Calu3 (cell line): ENCODE measurements around the gene PRF1. TPM values are rescaled to one million over a fixed set of nuclear protein-coding genes. Genes with fewer than 3 reads are reported as not detected.
A peak's percentile ranks its signal among the peaks of the same experiment; 100 is the strongest.

Experiments
- BruUV-seq: library from RNA; stranded (reverse); fragments of 400-500 nt; replicated peaks from 2 replicates; lab custom pipeline; 2021; lab: Mats Ljungman, UMichigan
- CTCF ChIA-PET: fragments of 300-600 bp; sonication (Branson Sonifier 250); formaldehyde crosslinking; loops from one replicate; lab custom pipeline; 2022; ENCODE audit warnings: antibody characterized with exemption; lab: Charles Lee
- DNase-seq: peaks from one replicate; pipeline ENCODE4 v3.0.0; 2022
- H3K27ac Mint-ChIP-seq: one replicate; pipeline ENCODE4 v1.8.0; 2022; ENCODE audit warnings: mixed read lengths; ENCODE audit not compliant: unreplicated experiment
- H3K27me3 Mint-ChIP-seq: one replicate; pipeline ENCODE4 v1.8.0; 2022; ENCODE audit warnings: mixed read lengths; ENCODE audit not compliant: unreplicated experiment
- H3K36me3 Mint-ChIP-seq: one replicate; pipeline ENCODE4 v1.8.0; 2022; ENCODE audit warnings: mild to moderate bottlenecking, moderate library complexity, mixed read lengths; ENCODE audit not compliant: insufficient read depth, unreplicated experiment
- H3K4me1 Mint-ChIP-seq: one replicate; pipeline ENCODE4 v1.8.0; 2022; ENCODE audit warnings: mild to moderate bottlenecking, low read depth, mixed read lengths; ENCODE audit not compliant: unreplicated experiment
- H3K4me3 Mint-ChIP-seq: one replicate; pipeline ENCODE4 v1.8.0; 2022; ENCODE audit warnings: mild to moderate bottlenecking, low read depth, moderate library complexity, mixed read lengths; ENCODE audit not compliant: unreplicated experiment
- H3K9me3 Mint-ChIP-seq: one replicate; pipeline ENCODE4 v1.8.0; 2022; ENCODE audit warnings: low read depth, mixed read lengths; ENCODE audit not compliant: unreplicated experiment
- intact Hi-C: fragments of 100-400 bp; cut with micrococcal nuclease; formaldehyde crosslinking; loops from one replicate; pipeline ENCODE4 v1.10.0; 2022; ENCODE audit not compliant: unreplicated experiment
- total RNA-seq: library from RNA; stranded (reverse); gene quantifications from 2 replicates; pipeline ENCODE4 v1.2.3, GENCODE V29; 2022
- TF ChIP-seq, protein P1 (sequence below): fragments of 200-600 bp; IDR thresholded peaks from one replicate; pipeline ENCODE4 v1.8.0; 2022; ENCODE audit warnings: antibody characterized with exemption; ENCODE audit not compliant: unreplicated experiment

The PRF1 gene
- total RNA-seq, 1 experiment from 2014 or later = not detected

DNA sequence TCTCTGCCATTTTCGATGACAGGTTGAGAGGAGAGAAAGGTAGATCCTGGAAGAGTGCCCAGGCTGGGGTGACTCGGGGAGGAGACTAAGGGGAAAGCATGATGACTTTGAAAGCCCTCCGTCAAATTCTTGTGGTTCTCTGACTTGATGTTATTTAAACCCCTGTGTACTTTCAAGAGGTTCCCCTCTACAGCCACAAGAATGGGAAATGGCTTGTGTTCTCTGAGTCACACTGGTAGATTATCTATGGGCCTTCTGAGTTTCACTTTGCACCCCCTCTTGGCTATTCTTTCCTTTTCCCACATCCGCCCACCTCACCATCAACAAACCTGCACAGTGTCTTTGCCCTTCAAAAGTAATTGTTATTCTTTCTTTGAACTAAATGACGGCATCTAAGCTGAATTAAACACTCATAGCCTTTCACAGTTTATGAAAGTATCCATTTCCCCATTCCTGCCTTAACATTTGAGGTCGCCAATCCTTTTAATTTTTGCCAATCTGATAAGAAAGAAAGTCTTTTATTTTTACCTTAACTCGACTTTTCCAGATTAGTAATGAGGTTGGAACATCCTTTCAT, 24.1 kb downstream of the PRF1 start:
- Mint-ChIP-seq H3K27ac (peak overlapping the region; percentile 50), H3K27me3 (peaks cover 18% of the 10 kb centered on the region), H3K4me1 (peaks cover 53% of the 10 kb centered on the region), H3K36me3 (peaks cover 19% of the 10 kb centered on the region), H3K9me3 (no peaks in the 10 kb centered on the region), H3K4me3 (peak overlapping the region; percentile 39)
- CTCF ChIA-PET = no interaction called here
- intact Hi-C loops = loop anchor here (1.0 kb wide), 1 partner anchor 19 kb away; no protein-coding TSS in a partner anchor
- no TSS peak for BruUV-seq
- TF ChIP-seq, protein P1, sequence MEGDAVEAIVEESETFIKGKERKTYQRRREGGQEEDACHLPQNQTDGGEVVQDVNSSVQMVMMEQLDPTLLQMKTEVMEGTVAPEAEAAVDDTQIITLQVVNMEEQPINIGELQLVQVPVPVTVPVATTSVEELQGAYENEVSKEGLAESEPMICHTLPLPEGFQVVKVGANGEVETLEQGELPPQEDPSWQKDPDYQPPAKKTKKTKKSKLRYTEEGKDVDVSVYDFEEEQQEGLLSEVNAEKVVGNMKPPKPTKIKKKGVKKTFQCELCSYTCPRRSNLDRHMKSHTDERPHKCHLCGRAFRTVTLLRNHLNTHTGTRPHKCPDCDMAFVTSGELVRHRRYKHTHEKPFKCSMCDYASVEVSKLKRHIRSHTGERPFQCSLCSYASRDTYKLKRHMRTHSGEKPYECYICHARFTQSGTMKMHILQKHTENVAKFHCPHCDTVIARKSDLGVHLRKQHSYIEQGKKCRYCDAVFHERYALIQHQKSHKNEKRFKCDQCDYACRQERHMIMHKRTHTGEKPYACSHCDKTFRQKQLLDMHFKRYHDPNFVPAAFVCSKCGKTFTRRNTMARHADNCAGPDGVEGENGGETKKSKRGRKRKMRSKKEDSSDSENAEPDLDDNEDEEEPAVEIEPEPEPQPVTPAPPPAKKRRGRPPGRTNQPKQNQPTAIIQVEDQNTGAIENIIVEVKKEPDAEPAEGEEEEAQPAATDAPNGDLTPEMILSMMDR = no peak
- DNase-seq = peak; percentile 86

DNA sequence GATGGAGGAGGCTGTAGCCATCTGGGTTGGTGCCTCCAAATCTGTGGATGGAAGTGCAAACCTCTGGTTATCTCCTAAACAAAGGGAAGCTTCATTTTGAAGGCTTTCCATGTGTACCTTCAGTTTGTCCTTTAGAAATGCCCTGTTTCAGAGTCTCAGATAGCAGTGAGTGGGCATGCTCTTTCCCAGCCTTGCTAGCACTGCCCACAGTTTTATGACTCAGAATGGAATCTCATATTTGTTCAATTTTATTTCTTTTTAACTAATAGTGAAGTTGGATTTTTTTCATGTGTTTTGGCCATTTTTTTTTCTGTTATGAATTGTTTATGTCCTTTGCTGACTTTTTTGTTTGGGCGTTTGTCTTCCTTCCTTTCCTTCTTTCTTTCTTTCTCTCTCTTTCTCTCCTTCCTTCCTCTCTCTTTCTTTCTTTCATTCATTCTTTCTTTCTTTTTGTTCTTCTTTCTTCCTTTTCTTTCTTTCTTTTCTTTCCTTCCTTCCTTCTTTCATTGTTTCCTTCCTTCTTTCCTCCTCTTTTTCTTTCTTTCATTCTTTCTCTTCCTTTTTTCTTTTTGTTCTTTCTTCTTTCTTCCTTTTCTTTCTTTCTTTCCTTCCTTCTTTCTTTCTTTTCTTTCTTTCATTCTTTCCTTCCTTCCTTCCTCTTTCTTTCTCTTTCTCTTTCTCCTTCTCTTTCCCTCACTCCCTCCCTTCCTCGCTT, 25.6 kb downstream of the PRF1 start:
- Mint-ChIP-seq H3K4me3 (no peak overlapping the region), H3K36me3 (peaks cover 19% of the 10 kb centered on the region), H3K27ac (peak overlapping the region; percentile 12), H3K9me3 (no peaks in the 10 kb centered on the region), H3K27me3 (peaks cover 14% of the 10 kb centered on the region), H3K4me1 (peaks cover 53% of the 10 kb centered on the region)
- CTCF ChIA-PET = interaction anchor here (0.6 to 2.0 kb wide), 4 partner anchors 11 to 406 kb away, joined by 4 to 7 read pairs (median 4); partner anchors contain the start of gene SAR1A
- TF ChIP-seq, protein P1 = no peak
- intact Hi-C loops = no loop called here
- no TSS peak for BruUV-seq
- DNase-seq = no peak

DNA sequence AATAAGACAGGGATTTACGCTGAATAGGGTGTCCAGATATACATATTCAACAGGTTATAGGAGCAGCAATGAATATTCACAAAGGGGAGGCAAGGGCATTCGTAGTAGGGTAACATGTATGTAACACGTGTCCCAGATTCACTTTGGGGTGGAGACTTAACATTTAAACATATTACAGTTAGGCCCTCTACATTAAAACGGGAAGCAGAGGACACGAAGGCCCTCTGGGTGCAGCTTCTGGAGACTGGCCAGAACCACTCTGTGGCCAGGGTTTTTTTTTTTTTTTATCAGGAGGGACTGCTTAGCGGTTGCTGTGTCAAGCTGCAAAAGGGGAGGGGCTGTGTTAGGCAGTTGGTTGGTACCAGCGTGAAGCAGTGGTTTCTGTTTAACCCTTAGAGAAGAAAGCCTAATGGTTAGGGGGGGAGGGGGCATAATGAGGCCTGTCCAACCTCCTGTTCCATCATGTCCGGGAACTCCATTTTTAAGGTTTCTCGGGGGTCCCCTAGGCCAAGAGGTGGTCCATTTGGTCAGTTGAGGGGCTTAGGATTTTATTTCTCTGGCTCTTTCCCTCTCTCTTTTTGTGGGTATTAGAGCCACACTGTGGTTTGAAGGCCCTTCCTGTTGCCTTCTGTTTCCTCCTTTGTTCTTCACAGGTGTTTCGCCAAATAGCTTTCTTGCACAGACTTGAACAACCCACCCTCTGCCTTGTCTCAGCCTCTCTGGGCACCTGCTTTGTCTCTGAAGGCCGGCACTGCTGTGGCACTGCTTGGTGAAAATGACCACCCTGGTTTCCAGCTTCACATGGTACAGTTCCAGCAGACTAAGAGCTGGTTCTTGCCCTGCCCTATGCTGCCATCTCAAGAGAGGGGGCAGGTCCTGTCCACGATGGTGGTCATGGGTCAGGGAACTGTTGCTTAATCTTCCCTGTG, 26.4 kb downstream of the PRF1 start:
- TF ChIP-seq, protein P1 = no peak
- no TSS peak for BruUV-seq
- Mint-ChIP-seq H3K9me3 (no peaks in the 10 kb centered on the region), H3K4me3 (no peak overlapping the region), H3K27me3 (peaks cover 14% of the 10 kb centered on the region), H3K4me1 (peaks cover 53% of the 10 kb centered on the region), H3K27ac (no peak overlapping the region), H3K36me3 (peaks cover 19% of the 10 kb centered on the region)
- intact Hi-C loops = no loop called here
- DNase-seq = peak; percentile 76
- CTCF ChIA-PET = interaction anchor here (0.6 to 2.0 kb wide), 7 partner anchors 10 to 1850 kb away, joined by 3 to 7 read pairs (median 4); partner anchors contain the start of gene SAR1A

DNA sequence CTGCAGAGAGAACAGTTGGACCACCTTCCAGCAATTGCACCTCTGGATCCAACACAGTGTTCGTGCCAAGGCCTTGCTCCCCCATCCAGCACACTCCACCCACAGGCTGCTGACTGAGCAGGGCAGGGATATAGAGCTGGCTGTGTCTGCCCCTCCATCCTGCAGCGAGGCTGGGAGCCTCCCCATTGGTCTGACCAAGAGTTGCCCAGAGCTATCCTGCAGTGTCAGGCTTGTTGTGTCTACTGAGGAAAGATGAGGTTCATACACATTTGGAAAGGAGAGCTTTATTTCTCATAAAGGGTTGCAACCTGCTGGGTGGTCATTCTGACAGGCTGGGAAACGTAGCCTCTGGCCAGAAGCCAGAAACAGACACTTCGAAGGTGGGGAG, 27.1 kb downstream of the PRF1 start:
- Mint-ChIP-seq H3K36me3 (peaks cover 19% of the 10 kb centered on the region), H3K4me1 (peaks cover 53% of the 10 kb centered on the region), H3K9me3 (no peaks in the 10 kb centered on the region), H3K27ac (no peak overlapping the region), H3K27me3 (peaks cover 15% of the 10 kb centered on the region), H3K4me3 (no peak overlapping the region)
- CTCF ChIA-PET = interaction anchor here (1.0 to 2.0 kb wide), 5 partner anchors 9 to 184 kb away, joined by 3 to 7 read pairs (median 4); no protein-coding TSS in a partner anchor
- no peak for DNase-seq
- no TSS peak for BruUV-seq
- TF ChIP-seq, protein P1 = no peak
- intact Hi-C loops = no loop called here
